ENCODE results near the gene KRTAP4-11.
"Not testable (repeated sequence)": the region's sequence is repeated elsewhere in the genome, so short reads cannot be mapped to it uniquely, and the experiment has no call there.

The KRTAP4-11 gene

DNA sequence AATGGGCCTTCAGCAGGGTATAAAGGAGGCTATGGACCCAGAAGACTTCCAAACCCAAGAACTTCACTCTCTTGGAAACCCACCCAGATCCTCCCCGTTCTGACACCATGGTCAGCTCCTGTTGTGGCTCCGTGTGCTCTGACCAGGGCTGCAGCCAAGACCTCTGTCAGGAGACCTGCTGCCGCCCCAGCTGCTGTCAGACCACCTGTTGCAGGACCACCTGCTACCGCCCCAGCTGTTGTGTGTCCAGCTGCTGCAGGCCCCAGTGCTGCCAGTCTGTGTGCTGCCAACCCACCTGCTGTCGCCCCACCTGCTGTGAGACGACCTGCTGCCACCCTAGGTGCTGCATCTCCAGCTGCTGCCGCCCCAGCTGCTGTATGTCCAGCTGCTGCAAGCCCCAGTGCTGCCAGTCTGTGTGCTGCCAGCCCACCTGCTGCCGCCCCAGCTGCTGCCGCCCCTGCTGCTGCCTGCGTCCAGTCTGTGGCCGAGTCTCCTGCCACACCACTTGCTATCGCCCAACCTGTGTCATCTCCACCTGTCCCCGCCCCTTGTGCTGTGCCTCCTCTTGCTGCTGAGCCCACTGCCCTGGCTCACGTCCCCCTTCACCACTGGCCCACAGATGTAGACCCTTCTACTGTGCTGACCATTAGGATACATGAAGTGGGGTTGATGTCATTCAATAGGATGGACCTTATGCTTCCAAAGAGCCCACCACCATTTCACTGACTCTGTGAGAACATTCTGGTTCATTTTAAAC lies 33.9 kb downstream of the KRTAP4-11 start, which contains the start of gene KRTAP4-7:
Gene KRTAP4-7, plus strand, starts transcription at position 51 of the 757 bp plus-strand sequence. Its CDS starts 57 bp downstream, at position 108.
- DNase-seq (ENCODE audit: low read depth, low spot score) = not testable (repeated sequence)

DNA sequence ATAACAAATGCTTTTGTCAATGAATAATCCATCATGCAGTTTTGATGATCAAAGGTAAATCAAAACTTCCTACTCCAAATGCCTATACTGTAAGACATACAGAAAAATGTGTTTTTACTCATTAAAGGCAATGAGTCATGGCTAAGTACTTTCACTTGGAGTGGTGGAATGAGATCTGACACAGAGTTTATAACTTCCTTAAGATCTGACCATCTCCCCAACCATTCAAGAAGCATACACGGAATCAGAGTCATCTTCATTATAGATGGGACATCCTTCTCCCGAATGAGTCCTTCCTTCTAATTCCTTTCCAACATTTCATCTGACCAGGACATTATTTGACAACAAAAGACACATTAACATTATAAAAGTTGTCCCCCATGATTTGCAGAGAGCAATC lies 34.7 kb downstream of the KRTAP4-11 start:
- not testable (repeated sequence) for DNase-seq (ENCODE audit: low read depth, low spot score)

DNA sequence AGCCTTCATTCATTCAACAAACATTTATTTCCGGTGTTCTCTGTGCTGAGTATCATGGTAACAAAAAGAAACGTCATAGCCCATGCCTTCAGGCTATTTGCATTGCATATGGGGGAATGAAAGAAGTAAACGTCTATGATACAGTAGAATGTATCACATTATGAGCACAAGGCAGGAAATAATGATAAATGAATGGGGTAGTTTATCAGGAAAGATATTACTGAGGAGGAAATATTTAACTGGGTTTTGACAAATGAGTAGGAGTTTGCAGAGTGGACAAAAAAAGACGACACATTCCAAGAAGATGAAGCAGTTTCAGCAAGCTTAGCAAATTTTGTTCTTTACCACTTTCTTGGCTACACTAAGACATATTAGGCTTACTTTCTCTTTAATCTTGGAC lies 35.5 kb downstream of the KRTAP4-11 start:
- DNase-seq (ENCODE audit: low read depth, low spot score) = no peak

DNA sequence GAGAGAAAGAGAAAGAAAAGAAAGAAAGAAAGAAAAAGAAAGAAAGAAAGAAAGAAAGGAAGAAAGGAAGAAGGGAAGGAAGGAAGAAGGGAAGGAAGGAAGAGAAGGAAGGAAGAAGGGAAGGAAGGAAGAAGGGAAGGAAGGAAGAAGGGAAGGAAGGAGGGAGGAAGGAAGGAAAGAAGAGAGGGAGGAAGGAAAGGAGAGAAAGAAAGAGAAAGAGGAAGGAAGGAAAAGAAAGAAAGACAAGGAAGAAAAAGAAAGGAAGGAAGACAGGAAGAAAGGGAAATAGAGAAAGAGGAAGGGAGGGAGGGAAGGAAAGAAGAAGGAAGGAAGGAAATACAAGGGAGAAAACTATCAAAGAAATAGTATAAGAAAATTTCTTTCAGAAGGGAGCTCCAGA lies 41.4 kb downstream of the KRTAP4-11 start:
- DNase-seq (ENCODE audit: low read depth, low spot score) = no peak

DNA sequence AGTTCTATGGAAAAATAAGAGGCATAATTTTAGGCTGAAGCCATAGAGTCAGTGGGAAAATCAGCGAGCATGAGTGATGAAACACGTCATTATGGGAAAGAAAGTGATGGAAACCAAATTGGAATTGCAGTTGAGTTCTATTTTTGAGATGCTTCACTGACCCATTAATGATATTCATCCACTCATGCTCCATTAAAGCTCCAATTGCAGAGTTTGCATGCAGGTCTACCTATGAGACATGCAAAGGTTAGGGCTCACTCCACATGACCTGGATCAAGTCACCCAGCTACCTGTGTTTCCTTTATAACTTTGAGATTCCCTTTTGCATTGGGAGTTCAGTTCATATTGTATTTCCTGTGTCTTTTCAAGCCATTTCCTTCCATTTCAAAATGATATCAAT lies 44.5 kb downstream of the KRTAP4-11 start:
- no peak for DNase-seq (ENCODE audit: low read depth, low spot score)

DNA sequence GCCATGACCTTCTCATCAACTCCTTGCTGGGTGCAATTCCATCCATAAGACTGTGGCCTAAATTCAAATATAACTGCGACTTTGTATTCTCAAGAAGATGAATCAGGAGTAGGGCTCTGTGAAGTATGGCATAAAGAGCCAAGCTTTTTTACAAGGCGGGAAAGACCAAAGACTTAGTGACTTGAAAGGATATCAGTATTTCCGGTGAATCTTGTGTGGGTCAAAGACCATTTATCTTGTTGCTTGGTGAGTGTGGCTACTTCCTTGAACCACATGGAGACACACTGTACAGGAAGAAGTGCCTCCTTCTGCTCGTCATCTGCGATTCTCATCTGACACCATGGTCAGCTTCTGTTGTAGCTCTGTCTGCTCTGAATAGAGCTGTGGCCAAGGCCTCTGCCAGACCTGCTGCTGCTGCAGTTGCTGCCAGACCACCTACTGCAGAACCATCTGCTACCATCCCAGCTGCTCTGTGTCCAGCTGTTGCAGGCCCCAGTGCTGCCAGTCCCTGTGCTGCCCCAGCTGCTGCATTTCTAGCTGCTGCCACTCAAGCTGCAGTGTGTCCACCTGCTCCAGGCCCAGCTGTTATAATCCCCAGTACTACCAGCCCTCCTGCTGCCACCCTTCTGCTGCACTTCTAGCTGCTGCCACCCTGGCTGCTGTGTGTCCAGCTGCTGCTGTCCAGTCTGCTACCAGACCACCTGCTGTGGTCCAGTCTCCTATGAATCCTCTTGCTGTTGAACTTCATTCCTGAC lies 46.4 kb downstream of the KRTAP4-11 start:
- DNase-seq (ENCODE audit: low read depth, low spot score) = no peak

DNA sequence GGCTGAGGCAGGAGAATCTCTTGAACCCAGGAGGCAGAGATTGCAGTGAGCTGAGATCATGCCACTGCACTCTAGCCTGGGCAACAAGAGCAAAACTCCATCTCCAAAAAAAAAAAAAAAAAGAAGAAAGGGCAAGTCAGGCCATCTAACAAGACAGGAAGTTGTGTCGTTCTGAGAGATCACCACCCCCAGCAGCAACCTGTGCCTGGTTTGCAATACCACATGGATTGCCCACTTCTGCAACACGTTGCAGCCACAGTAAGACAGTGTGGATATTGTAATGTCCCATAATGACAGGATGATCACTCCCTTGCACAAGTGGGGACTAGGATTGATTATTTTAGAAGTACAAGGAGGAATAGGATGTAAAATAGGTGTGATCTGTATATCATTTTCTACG lies 49.1 kb downstream of the KRTAP4-11 start:
- no peak for DNase-seq (ENCODE audit: low read depth, low spot score)

DNA sequence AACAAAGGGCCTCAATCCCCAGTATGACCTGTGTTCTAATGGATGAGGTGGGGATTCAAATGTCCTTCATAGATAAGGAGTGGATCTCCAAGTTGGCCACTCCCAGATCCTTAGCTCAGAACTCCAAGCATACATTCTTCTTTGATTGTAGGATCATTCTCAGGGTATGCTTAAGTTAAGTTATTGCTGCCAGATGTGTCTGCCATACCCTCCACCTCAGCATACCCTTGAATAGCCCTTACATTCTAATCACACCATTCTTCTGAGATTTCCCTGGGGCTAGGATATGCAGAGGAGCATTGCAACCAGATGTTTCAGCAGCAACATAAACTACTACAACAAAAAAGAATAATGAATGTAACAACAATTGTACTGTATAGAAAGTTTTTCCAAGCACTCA lies 50.9 kb downstream of the KRTAP4-11 start:
- DNase-seq (ENCODE audit: low read depth, low spot score) = no peak
